ENCODE measurements around the gene EED.
A peak's percentile ranks its signal among the peaks of the same experiment; 100 is the strongest.
"Not testable (repeated sequence)": the region's sequence is repeated elsewhere in the genome, so short reads cannot be mapped to it uniquely, and the experiment has no call there.

The EED gene

DNA sequence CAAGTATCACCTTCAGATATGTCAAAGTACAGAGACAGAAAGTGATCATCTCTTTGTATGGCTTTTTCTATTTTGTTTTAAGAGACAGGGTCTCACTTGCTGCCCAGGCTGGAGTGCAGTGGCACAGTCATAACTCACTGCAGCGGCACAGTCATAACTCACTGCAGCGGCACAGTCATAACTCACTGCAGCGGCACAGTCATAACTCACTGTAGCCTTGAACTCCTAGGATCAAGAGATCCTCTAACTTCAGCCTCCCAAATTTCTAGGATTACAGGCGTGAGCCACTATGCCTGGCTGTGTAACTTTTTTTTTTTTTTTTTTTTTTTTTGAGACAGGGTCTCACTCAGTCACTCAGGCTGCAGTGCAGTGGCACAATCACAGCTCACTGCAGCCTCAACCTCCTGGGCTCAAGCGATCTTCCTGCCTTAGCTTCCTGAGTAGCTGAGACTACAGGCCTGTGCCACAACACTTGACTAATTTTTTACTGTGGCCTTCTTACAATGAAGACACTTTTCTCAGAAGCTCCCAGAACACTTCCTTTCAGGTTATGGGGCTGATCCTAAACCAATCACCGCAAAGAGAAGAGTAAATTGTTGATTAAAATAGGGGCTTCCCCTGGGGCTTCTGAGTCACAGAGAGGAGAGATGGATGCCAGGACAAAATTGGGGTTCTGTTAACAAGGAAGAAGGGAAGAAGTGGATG, 48.5 kb downstream of the EED start:
- no peak for DNase-seq

DNA sequence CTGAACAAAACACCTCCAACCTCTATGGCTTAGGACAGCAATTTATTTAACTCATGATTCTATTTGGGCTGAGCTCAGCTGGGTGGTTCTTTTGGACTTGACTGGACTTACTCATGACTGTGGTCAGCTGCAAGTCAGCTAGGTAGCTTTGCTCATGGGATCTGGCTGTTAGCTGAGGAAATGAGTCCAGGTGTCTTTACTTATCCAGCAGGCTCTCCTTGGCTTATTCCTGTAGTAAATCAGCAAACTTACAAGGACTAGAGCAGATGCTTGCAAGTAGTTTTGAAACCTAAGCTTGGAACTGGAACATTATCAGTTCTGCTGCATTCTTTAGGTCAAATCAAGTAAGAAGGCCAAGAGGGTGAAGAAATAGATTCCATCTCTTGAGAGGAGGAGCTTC, 49.5 kb downstream of the EED start:
- DNase-seq, result no peak

DNA sequence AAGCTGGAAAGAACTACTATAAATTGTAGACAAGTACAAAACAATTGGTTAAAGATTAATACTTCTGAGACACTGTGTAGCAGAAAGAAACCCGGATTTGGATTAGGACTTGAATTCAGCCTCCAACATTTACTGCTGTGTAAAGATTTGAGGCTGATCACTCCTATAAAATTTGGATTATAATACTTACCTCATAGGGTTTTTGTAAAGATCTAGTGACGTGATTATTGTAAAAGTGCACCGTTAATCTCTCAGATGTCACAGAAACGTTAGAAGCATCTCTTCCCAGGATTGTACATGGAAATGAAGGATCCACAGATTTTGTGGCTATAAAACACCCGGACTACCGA, 57.2 kb downstream of the EED start:
- DNase-seq, result no peak

DNA sequence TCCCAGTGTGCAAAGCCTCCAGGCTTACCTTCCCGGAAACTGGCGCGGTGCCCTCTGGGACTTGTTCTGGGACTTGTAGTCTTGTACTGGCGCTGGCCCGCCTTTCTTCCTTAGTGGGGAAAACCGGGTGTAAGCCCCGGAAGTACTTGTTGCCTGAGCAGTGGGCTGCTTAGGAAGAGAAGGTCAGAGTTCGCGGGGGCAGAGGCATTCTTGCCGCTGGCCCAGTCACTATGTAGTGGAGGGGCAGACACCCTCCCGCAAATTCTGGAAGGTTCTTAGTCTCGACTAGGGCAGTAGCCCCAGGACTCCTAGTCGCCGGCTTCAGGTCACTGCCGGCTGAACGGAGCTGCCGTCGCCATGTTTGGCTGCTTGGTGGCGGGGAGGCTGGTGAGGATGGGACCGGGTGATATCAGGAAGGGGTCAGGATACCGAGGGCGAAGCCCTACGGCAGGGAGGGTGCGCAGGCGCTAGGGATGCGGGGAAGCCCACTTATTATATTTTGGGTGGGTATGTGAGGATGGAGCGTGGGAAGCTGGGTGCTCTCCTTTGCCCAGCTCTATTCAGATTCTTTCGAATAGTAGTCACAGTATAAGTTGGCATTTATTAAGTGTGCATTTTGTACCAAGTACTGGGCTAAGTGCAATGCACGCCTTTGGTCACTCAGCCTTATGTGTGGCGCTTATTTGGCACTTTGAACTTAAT, 57.7 kb downstream of the EED start, which contains the start of gene HIKESHI:
HIKESHI (plus strand) TSS at position 149 of the 702 bp plus-strand sequence; CDS start at position 358, 209 bp downstream.
- peak; percentile 94 for DNase-seq

DNA sequence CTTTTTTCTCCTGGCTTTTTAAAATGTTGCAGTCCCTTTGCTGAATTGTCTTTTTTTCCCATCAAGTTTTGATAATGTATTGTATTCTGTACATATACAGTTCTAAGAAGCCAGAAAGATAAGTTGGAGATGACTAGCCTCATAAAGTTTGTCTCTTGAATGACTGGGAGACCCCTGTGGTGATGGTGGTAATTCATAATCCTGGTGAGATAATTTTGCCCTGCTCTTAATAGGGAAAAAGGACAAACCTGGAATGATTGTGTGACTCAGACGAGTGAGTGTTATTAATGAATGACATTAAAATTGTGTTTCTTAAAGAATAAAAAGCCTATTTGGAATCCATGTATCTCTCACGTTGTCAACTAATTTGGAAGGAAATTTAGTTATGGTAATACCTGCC, 58.7 kb downstream of the EED start:
- no peak for DNase-seq

DNA sequence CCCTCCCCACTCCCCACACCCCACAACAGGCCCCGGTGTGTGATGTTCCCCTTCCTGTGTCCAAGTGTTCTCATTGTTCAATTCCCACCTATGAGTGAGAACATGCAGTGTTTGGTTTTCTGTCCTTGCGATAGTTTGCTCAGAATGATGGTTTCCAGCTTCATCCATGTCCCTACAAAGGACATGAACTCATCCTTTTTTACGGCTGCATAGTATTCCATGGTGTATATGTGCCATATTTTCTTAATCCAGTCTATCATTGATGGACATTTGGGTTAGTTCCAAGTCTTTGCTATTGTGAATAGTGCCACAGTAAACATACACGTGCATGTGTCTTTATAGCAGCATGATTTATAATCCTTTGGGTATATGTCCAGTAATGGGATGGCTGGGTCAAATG, 64.2 kb downstream of the EED start:
- not testable (repeated sequence) for DNase-seq

DNA sequence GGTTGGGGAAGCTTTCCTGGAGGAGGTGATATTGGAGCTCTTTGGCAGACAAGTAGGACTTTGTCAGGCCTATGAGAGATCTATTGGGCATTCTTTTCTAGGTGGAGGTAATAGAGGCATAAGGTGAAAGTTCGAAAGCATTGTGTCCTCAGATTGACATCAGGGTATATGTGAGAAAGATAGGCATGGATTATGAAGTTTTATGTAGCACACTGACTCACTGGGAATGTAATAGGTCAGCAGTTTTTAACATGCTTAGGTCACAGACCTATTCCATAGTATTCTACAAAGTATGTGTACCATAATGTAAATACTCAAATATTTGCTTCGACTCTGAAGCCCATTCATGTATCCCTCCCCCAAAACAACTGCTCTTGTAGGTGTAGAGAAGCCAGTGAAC, 69.2 kb downstream of the EED start:
- no peak for DNase-seq

DNA sequence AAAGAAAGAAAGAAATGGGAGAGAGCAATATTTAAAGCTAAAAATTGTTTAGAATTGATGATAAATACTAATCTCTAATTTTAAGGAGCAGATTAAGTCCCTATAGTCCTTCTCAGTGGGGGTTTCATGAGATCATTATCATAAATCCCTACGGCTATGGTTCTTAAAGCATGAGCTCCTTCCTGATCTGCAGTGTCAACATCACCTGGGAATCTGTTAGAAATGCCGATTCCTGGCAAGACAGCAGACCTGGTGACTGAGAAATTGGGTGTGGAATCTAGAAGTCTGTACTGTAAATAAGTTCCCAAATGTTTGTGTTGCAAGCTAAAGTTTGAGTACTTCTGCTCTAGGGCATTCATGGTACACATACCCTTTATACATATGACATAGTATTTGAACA, 70.1 kb downstream of the EED start:
- DNase-seq, result no peak
